Measurements from ENCODE around the gene MYL1.

MYL1 gene

GRCh38 chr2:210315015-210315788 lies at the start of gene MYL1:
MYL1 (minus strand) TSS chr2:210315174; CDS start chr2:210315042, 132 bp downstream.
- DNase-seq: no peak

- no peak for DNase-seq
Observed at GRCh38 chr2:210363876-210364275, 48.9 kb upstream of the MYL1 start.

- no peak for DNase-seq
Observed at GRCh38 chr2:210363261-210363660, 48.3 kb upstream of the MYL1 start.

- no peak for DNase-seq
Observed at GRCh38 chr2:210360412-210360811, 45.4 kb upstream of the MYL1 start.

- DNase-seq: no peak
Observed at GRCh38 chr2:210356944-210357343, 42.0 kb upstream of the MYL1 start.

GRCh38 chr2:210337159-210337558 lies 22.2 kb upstream of the MYL1 start:
- no peak for DNase-seq

GRCh38 chr2:210324906-210325305 lies 9.9 kb upstream of the MYL1 start:
- no peak for DNase-seq

- DNase-seq: no peak
Observed at GRCh38 chr2:210324458-210324857, 9.5 kb upstream of the MYL1 start.

GRCh38 chr2:210323003-210323402 lies 8.0 kb upstream of the MYL1 start:
- DNase-seq: no peak

- no peak for DNase-seq
Observed at GRCh38 chr2:210318891-210319290, 3.9 kb upstream of the MYL1 start.

- no peak for DNase-seq
Observed at GRCh38 chr2:210318486-210318885, 3.5 kb upstream of the MYL1 start.

GRCh38 chr2:210310550-210310949 lies 4.4 kb downstream of the MYL1 start:
- no peak for DNase-seq

GRCh38 chr2:210309548-210310233 lies 5.3 kb downstream of the MYL1 start:
- DNase-seq: no peak

- no peak for DNase-seq
Observed at GRCh38 chr2:210303498-210303897, 11.5 kb downstream of the MYL1 start.

- no peak for DNase-seq
Observed at GRCh38 chr2:210302326-210302725, 12.6 kb downstream of the MYL1 start.

GRCh38 chr2:210299866-210300373 lies 15.1 kb downstream of the MYL1 start:
- DNase-seq: no peak

GRCh38 chr2:210288408-210288807 lies 26.6 kb downstream of the MYL1 start:
- no peak for DNase-seq

- no peak for DNase-seq
Observed at GRCh38 chr2:210287301-210287700, 27.7 kb downstream of the MYL1 start.

- no peak for DNase-seq
Observed at GRCh38 chr2:210286123-210286680, 28.8 kb downstream of the MYL1 start.

GRCh38 chr2:210277133-210277532 lies 37.8 kb downstream of the MYL1 start:
- DNase-seq: no peak

GRCh38 chr2:210271300-210271699 lies 43.7 kb downstream of the MYL1 start:
- DNase-seq: no peak

GRCh38 chr2:210269148-210269547 lies 45.8 kb downstream of the MYL1 start:
- no peak for DNase-seq

- no peak for DNase-seq
Observed at GRCh38 chr2:210268281-210268680, 46.7 kb downstream of the MYL1 start.

GRCh38 chr2:210267698-210268097 lies 47.3 kb downstream of the MYL1 start:
- DNase-seq: no peak
